SH-SY5Y (cell line): ENCODE measurements around the gene COL8A1.

Experiments
- GATA2 ChIP-seq: IDR thresholded peaks from 2 replicates; pipeline ENCODE4 v1.6.1; 2011; ENCODE audit warnings: mild to moderate bottlenecking, low read depth, low read length
- GATA3 ChIP-seq: IDR thresholded peaks from 2 replicates; pipeline ENCODE4 v1.6.1; 2011; ENCODE audit warnings: low read depth, mild to moderate bottlenecking, low read length, moderate library complexity

DNA sequence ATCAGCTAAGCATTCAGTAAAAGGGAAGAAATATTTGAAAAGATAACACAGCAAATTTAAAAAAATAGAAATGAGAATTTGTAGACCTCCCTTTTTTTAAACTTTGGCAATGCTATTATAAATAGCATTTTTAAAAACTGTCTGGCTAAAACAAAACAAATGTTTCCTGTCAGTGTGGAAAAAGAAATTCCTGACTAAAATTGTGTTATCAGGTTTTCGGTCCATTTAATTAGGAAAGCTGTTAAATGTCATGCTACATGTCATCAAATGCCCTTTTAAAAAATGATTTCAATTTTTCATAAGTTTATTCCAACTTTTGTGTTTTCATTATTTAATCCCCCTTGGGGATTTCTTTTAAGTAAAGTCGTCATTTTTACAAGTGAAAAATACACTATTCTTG, 29.6 kb downstream of the COL8A1 start:
- TF ChIP-seq GATA2 (no peak), GATA3 (no peak)
